ENCODE results near the gene CCNY.

The CCNY gene

GRCh38 chr10:35355971-35356724 is 19.8 kb downstream of the CCNY start:
- no peak for DNase-seq (ENCODE audit: low read depth)

GRCh38 chr10:35356725-35357092 is 20.4 kb downstream of the CCNY start:
- DNase-seq (ENCODE audit: low read depth) = no peak

GRCh38 chr10:35359056-35359455 is 22.7 kb downstream of the CCNY start:
- no peak for DNase-seq (ENCODE audit: low read depth)

- DNase-seq (ENCODE audit: low read depth) = no peak
Measured at GRCh38 chr10:35359873-35360272, 23.6 kb downstream of the CCNY start.

- DNase-seq (ENCODE audit: low read depth) = no peak
Measured at GRCh38 chr10:35362701-35363350, 26.5 kb downstream of the CCNY start.

GRCh38 chr10:35363587-35363986 is 27.3 kb downstream of the CCNY start:
- no peak for DNase-seq (ENCODE audit: low read depth)

- no peak for DNase-seq (ENCODE audit: low read depth)
Measured at GRCh38 chr10:35364808-35365207, 28.5 kb downstream of the CCNY start.

- no peak for DNase-seq (ENCODE audit: low read depth)
Measured at GRCh38 chr10:35365994-35366393, 29.7 kb downstream of the CCNY start.

GRCh38 chr10:35367107-35367859 is 31.0 kb downstream of the CCNY start:
- no peak for DNase-seq (ENCODE audit: low read depth)

- DNase-seq (ENCODE audit: low read depth) = no peak
Measured at GRCh38 chr10:35367982-35368381, 31.7 kb downstream of the CCNY start.

- DNase-seq (ENCODE audit: low read depth) = no peak
Measured at GRCh38 chr10:35368485-35369048, 32.3 kb downstream of the CCNY start.

GRCh38 chr10:35369049-35369611 is 32.8 kb downstream of the CCNY start:
- no peak for DNase-seq (ENCODE audit: low read depth)

GRCh38 chr10:35371731-35372130 is 35.4 kb downstream of the CCNY start:
- no peak for DNase-seq (ENCODE audit: low read depth)

- no peak for DNase-seq (ENCODE audit: low read depth)
Measured at GRCh38 chr10:35372329-35372728, 36.0 kb downstream of the CCNY start.

GRCh38 chr10:35375091-35375765 is 38.9 kb downstream of the CCNY start:
- DNase-seq (ENCODE audit: low read depth) = no peak

- no peak for DNase-seq (ENCODE audit: low read depth)
Measured at GRCh38 chr10:35377050-35377728, 40.9 kb downstream of the CCNY start.

- no peak for DNase-seq (ENCODE audit: low read depth)
Measured at GRCh38 chr10:35378541-35379210, 42.4 kb downstream of the CCNY start.

GRCh38 chr10:35379226-35380137 is 43.2 kb downstream of the CCNY start:
- no peak for DNase-seq (ENCODE audit: low read depth)

- DNase-seq (ENCODE audit: low read depth) = no peak
Measured at GRCh38 chr10:35382096-35382495, 45.8 kb downstream of the CCNY start.

All from HS-5 (cell line).